ENCODE data around the gene CD151. TPM values are rescaled to one million over a fixed set of nuclear protein-coding genes. Genes with fewer than 3 reads are reported as not detected.

CD151 gene
- polyA plus RNA-seq, 1 of the 3 experiments (the other 2 are of a cell fraction) = 922 TPM

- TF ChIP-seq, protein P1, sequence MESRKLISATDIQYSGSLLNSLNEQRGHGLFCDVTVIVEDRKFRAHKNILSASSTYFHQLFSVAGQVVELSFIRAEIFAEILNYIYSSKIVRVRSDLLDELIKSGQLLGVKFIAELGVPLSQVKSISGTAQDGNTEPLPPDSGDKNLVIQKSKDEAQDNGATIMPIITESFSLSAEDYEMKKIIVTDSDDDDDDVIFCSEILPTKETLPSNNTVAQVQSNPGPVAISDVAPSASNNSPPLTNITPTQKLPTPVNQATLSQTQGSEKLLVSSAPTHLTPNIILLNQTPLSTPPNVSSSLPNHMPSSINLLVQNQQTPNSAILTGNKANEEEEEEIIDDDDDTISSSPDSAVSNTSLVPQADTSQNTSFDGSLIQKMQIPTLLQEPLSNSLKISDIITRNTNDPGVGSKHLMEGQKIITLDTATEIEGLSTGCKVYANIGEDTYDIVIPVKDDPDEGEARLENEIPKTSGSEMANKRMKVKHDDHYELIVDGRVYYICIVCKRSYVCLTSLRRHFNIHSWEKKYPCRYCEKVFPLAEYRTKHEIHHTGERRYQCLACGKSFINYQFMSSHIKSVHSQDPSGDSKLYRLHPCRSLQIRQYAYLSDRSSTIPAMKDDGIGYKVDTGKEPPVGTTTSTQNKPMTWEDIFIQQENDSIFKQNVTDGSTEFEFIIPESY (IDR thresholded peaks at IDR 0.05; ENCODE audit: borderline replicate concordance, low read depth) = no peak
- TF ChIP-seq USF2 (IDR thresholded peaks at IDR 0.05; ENCODE audit: borderline replicate concordance, low read depth, low read length) = no peak
- no peak for TF ChIP-seq RAD21 (IDR thresholded peaks at IDR 0.05; ENCODE audit: low read length)
- no peak for TF ChIP-seq IRF3 (IDR thresholded peaks at IDR 0.05; ENCODE audit: low read depth, low read length)
- no peak for TF ChIP-seq RFX5 (IDR thresholded peaks at IDR 0.05; ENCODE audit: low read length)
- TF ChIP-seq ELF1 (IDR thresholded peaks at IDR 0.05) = no peak
These were observed 26.1 kb downstream of the CD151 start (continued) for GRCh38 chr11:858762-859339.

DNA sequence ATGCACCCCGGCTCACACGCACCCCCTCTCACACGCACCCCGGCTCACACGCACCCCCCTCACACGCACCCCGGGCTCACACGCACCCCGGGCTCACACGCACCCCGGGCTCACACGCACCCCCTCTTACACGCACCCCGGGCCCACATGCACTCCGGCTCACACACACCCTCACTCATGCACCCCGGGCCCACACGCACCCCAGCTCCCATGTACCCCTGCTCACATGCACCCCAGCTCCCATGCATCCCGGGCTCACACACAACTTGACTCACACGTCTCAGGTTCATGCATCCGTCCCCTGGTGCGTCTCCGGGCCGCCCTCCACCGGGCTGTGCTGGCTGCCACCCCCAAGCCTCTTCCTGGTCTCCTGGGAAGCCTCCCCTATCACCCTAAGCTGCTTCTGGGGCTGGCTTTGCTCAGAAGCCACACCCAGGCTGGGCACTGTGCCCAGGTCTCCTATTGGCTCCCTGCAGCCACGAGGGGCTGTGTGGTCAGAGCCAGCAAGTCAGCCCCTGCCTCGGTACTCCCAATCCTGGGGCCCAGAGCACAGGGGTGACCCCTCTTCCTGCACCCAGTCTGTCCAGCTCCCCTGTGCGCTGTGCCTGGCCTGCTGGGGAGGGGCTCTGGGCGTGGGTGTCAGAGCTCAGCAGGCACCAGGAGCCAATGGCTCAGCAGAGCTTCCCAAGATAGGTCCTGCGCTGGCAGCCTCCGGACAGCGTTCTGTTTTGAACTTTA, 26.8 kb downstream of the CD151 start:
- Histone ChIP-seq H3K9me2 (no peaks in the 10 kb centered on the region), H3K27me3 (ENCODE audit: insufficient read depth) (no peaks in the 10 kb centered on the region), H3K4me1 (ENCODE audit: control insufficient read depth in 1 of 2, insufficient read depth in 2 of 2, low read depth in 1 of 2, low read length in 1 of 2) (peaks cover 10 to 76% of the 10 kb centered on the region in 2 experiments; a peak in 2 of 4 replicates), H3K27ac (ENCODE audit: low read depth in 2 of 2, low read length in 1 of 2) (peak overlapping the region; percentile 10 to 79; a peak in 3 of 4 replicates), H2AFZ (ENCODE audit: low read depth) (no peak overlapping the region), H3F3A (replicated peaks; ENCODE audit: insufficient read depth) (no peaks in the 10 kb centered on the region), H3K9me3 (no peaks in the 10 kb centered on the region), H3K36me3 (replicated peaks in 1 of 2; ENCODE audit: control insufficient read depth in 1 of 2, insufficient read depth in 2 of 2, low read length in 1 of 2) (peaks cover 0 to 7% of the 10 kb centered on the region in 2 experiments), H3K4me3 (ENCODE audit: low read depth in 2 of 2, low read length in 1 of 2) (peak overlapping the region in 1 of 2 experiments; percentile 49; a peak in 3 of 4 replicates), H3K9ac (no peak overlapping the region), H3K4me2 (peak overlapping the region; percentile 63; the same call in 1 of the 2 replicates), H4K20me1 (ENCODE audit: insufficient read depth) (peaks cover 55% of the 10 kb centered on the region), H3K79me2 (ENCODE audit: insufficient read depth) (peaks cover 10% of the 10 kb centered on the region; the same call in 1 of the 2 replicates)
- peak; percentile 75 for TF ChIP-seq USF2 (IDR thresholded peaks at IDR 0.05; ENCODE audit: borderline replicate concordance, low read depth, low read length)
- TF ChIP-seq ELF1 (IDR thresholded peaks at IDR 0.05) = no peak
- peak; percentile 90 for TF ChIP-seq USF1 (IDR thresholded peaks at IDR 0.05; ENCODE audit: borderline replicate concordance, low read depth)
- TF ChIP-seq MXI1 (IDR thresholded peaks at IDR 0.05; ENCODE audit: low read depth, low read length) = peak; percentile 63; the same call in 1 of the 2 replicates
- TF ChIP-seq YY1 (IDR thresholded peaks at IDR 0.05; ENCODE audit: low read depth) = no peak
- TF ChIP-seq NFIC (IDR thresholded peaks at IDR 0.05; ENCODE audit: borderline replicate concordance) = peak; percentile 64; the same call in 1 of the 2 replicates
- TF ChIP-seq POLR2AphosphoS5 (IDR thresholded peaks at IDR 0.05; ENCODE audit: low read depth, low read length) = no peak
- ChIA-PET CTCF (interaction anchor here (1.0 to 4.0 kb wide), 7 partner anchors 8 to 192 kb away, joined by 3 to 24 read pairs (median 3); no protein-coding TSS in a partner anchor), POLR2A (interaction anchor here (0.7 to 2.5 kb wide), 10 partner anchors 8 to 195 kb away, joined by 3 to 8 read pairs (median 4); partner anchors contain the start of genes PNPLA2 and RPLP2)
- WGBS (ENCODE audit: low lambda C conversion rate) = 46% methylated on average over 25 of the region's 31 CpGs
- DNase-seq = peak; percentile 97

Data from SK-N-SH (cell line).